ENCODE data around the gene GYPC.

GYPC gene

GRCh38 chr2:126656431-126657147, 631 bp downstream of the GYPC start:
- H3K9ac ChIP-seq (ENCODE audit: low read length): no peak overlapping the region
- no peak overlapping the region for H3K27ac ChIP-seq (ENCODE audit: low read depth, low read length, poor library complexity, severe bottlenecking)
- no peaks in the 10 kb centered on the region for H3K9me2 ChIP-seq (ENCODE audit: low read depth, low read length)
- H3F3A ChIP-seq (ENCODE audit: insufficient read depth, low read length): no peaks in the 10 kb centered on the region
- H3K79me2 ChIP-seq (ENCODE audit: insufficient read depth, low read length): no peaks in the 10 kb centered on the region
- no peaks in the 10 kb centered on the region for H3K27me3 ChIP-seq (ENCODE audit: insufficient read depth, low read length)
- no peaks in the 10 kb centered on the region for H3K36me3 ChIP-seq (ENCODE audit: insufficient read depth, low read length)
- no peak overlapping the region for H2AFZ ChIP-seq (ENCODE audit: low read length)
- H3K4me3 ChIP-seq (ENCODE audit: low read depth, low read length, poor library complexity, severe bottlenecking): no peak overlapping the region
- H3K9me3 ChIP-seq (ENCODE audit: low read length): no peaks in the 10 kb centered on the region
- TF ChIP-seq CTCF (IDR thresholded peaks at IDR 0.05; ENCODE audit: low read length) (no peak), EZH2 (IDR thresholded peaks at IDR 0.05; ENCODE audit: borderline replicate concordance, low read length) (no peak)
- H4K20me1 ChIP-seq (ENCODE audit: insufficient read depth, low read length): no peaks in the 10 kb centered on the region
- H3K4me1 ChIP-seq (ENCODE audit: insufficient read depth, low read length, severe bottlenecking): no peaks in the 10 kb centered on the region
- no peak overlapping the region for H3K4me2 ChIP-seq (ENCODE audit: low read length)

DNA sequence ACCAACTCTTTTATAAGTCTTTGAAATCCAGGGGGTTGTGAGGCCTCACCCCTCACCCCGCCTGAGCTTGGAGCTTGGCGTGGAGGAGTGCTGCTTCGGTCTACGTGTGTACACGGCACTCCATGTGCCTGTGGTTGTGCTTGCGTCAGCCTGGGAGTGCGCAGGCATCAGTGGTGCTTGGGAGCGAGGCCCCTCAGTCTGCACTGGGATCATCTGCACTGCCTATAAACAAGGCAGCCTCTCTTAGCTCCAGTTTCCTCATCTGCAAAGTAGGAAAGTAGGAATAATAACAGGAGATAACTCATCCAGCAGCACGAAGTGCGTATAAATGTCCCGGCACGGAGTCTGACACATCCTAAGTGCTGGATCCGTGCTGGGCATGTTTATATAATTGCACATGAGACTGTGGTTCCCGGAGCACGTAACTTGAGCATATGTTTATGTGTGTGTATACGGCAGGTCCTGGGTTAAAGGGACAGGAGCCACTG, 1.2 kb downstream of the GYPC start:
- H3K27ac ChIP-seq (ENCODE audit: low read depth, low read length, poor library complexity, severe bottlenecking): no peak overlapping the region
- H3K9me2 ChIP-seq (ENCODE audit: low read depth, low read length): no peaks in the 10 kb centered on the region
- H3K9ac ChIP-seq (ENCODE audit: low read length): no peak overlapping the region
- H2AFZ ChIP-seq (ENCODE audit: low read length): no peak overlapping the region
- no peaks in the 10 kb centered on the region for H3F3A ChIP-seq (ENCODE audit: insufficient read depth, low read length)
- no peak overlapping the region for H3K4me2 ChIP-seq (ENCODE audit: low read length)
- H4K20me1 ChIP-seq (ENCODE audit: insufficient read depth, low read length): no peaks in the 10 kb centered on the region
- TF ChIP-seq EZH2 (IDR thresholded peaks at IDR 0.05; ENCODE audit: borderline replicate concordance, low read length): no peak
- no peak for TF ChIP-seq CTCF (IDR thresholded peaks at IDR 0.05; ENCODE audit: low read length)
- no peaks in the 10 kb centered on the region for H3K36me3 ChIP-seq (ENCODE audit: insufficient read depth, low read length)
- H3K4me3 ChIP-seq (ENCODE audit: low read depth, low read length, poor library complexity, severe bottlenecking): no peak overlapping the region
- H3K27me3 ChIP-seq (ENCODE audit: insufficient read depth, low read length): no peaks in the 10 kb centered on the region
- no peaks in the 10 kb centered on the region for H3K79me2 ChIP-seq (ENCODE audit: insufficient read depth, low read length)
- no peaks in the 10 kb centered on the region for H3K9me3 ChIP-seq (ENCODE audit: low read length)
- no peaks in the 10 kb centered on the region for H3K4me1 ChIP-seq (ENCODE audit: insufficient read depth, low read length, severe bottlenecking)

DNA sequence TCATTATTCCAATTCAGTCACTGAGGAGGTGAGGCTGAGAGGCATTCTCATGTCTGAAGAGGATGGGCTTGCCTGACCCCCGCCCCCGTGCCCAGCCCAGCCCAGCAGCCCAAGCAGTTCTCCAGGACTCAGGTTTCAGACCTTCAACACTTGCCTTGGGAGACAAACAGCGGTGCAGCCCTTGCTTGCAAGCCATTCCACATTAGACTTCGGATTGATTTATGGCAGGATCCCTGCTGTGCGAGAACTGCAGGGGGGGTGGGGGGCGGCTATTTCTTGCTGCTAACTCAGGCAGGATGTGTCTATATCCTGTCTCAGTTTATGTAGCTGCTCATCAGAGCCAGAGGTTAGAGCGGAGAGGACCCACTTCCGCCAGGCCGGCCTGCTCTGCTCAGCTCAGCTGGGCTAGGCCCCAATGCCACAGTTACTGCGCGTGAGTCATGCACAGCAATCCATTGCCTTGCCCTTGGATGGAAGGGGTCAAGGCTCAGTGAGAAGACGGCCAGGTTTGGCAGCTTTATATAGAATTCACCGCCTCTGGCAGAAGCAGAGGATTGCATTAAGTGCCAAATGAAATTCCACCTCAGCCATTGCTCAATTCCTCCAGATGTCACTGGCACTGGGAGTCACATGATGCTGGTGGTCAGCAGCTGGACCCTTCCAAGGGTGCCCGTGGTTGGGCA, 1.8 kb downstream of the GYPC start:
- Histone ChIP-seq H3K4me3 (ENCODE audit: low read depth, low read length, poor library complexity, severe bottlenecking) (no peak overlapping the region), H3K9me2 (ENCODE audit: low read depth, low read length) (no peaks in the 10 kb centered on the region), H3F3A (ENCODE audit: insufficient read depth, low read length) (no peaks in the 10 kb centered on the region), H3K4me1 (ENCODE audit: insufficient read depth, low read length, severe bottlenecking) (no peaks in the 10 kb centered on the region), H3K27me3 (ENCODE audit: insufficient read depth, low read length) (no peaks in the 10 kb centered on the region), H3K27ac (ENCODE audit: low read depth, low read length, poor library complexity, severe bottlenecking) (no peak overlapping the region), H3K9ac (ENCODE audit: low read length) (no peak overlapping the region), H2AFZ (ENCODE audit: low read length) (no peak overlapping the region), H3K4me2 (ENCODE audit: low read length) (no peak overlapping the region), H3K9me3 (ENCODE audit: low read length) (no peaks in the 10 kb centered on the region), H3K79me2 (ENCODE audit: insufficient read depth, low read length) (no peaks in the 10 kb centered on the region), H4K20me1 (ENCODE audit: insufficient read depth, low read length) (no peaks in the 10 kb centered on the region), H3K36me3 (ENCODE audit: insufficient read depth, low read length) (no peaks in the 10 kb centered on the region)
- TF ChIP-seq CTCF (IDR thresholded peaks at IDR 0.05; ENCODE audit: low read length): no peak
- no peak for TF ChIP-seq EZH2 (IDR thresholded peaks at IDR 0.05; ENCODE audit: borderline replicate concordance, low read length)
